ENCODE measurements around the gene GAS2L2. TPM values are rescaled to one million over a fixed set of nuclear protein-coding genes. Genes with fewer than 3 reads are reported as not detected.

GAS2L2 gene
- total RNA-seq, 2 experiments from 2014 or later = not detected

GRCh38 chr17:35750526-35751395 lies 2.3 kb downstream of the GAS2L2 start:
- DNase-seq = no peak
- Mint-ChIP-seq H3K9me3 (ENCODE audit: low read depth) (no peaks in the 10 kb centered on the region), H3K4me1 (peaks cover 8% of the 10 kb centered on the region), H3K27ac (no peak overlapping the region), H3K36me3 (no peaks in the 10 kb centered on the region), H3K27me3 (peaks cover 53% of the 10 kb centered on the region), H3K4me3 (no peak overlapping the region)
- ATAC-seq = no peak
- CTCF ChIA-PET = interaction anchor here (7.6 kb wide), 1 partner anchor 14 kb away, joined by 58 read pairs; no protein-coding TSS in a partner anchor

DNA sequence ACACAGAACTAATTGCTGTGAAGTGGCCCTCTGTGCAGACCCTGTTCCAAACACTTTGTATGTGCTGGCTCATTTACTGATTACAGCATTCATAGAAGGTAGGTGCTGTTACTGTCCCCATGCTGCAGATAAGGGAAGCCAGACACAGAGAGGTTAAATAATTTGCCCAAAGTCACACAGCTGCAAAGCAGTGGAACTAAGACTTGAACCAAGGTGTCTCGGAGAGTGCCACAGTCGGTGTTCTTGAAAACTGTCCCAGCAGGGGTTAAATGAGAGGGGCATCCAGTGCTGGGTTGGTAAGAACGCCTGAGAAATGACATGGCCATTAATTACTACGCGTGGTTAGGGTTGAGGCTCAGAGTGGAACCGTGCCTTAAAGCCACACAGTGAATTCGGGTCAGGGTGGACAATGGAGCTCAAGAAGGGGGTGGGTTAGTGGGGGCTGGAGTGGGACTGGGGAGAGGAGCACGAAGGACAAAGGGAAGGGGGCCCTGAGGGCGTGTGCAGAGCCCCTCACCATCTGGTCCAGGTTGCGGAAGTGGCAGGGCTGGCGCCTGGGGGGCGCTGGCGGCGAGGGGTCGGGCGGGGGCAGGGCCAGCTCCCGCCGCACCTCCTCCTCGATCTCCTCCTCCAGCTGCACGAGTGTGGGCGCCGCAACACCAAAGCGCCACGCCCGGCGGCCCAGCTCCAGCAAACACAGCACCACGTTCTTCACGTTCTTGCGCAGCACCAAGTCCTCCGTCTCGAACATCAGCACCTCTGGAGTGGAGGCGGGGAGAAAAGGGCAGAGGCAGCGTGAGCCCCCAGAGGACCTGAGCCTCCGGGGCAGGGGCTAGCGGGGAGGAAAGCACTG lies 3.3 kb downstream of the GAS2L2 start:
- DNase-seq = no peak
- H3K27me3 Mint-ChIP-seq = peaks cover 49% of the 10 kb centered on the region
- no peak for ATAC-seq

GRCh38 chr17:35748979-35749378 lies 4.1 kb downstream of the GAS2L2 start:
- Mint-ChIP-seq H3K9me3 (ENCODE audit: low read depth) (no peaks in the 10 kb centered on the region), H3K36me3 (no peaks in the 10 kb centered on the region), H3K27ac (no peak overlapping the region), H3K27me3 (peaks cover 48% of the 10 kb centered on the region), H3K4me3 (no peak overlapping the region), H3K4me1 (peaks cover 8% of the 10 kb centered on the region)
- ATAC-seq = no peak
- CTCF ChIA-PET = interaction anchor here (1.5 to 7.6 kb wide), 7 partner anchors 9 to 141 kb away, joined by 3 to 58 read pairs (median 7); partner anchors contain the start of gene MMP28
- DNase-seq = no peak

More for the DNA sequence above, 3.3 kb downstream of the GAS2L2 start:
- H3K36me3 Mint-ChIP-seq = no peaks in the 10 kb centered on the region
- no peaks in the 10 kb centered on the region for H3K9me3 Mint-ChIP-seq (ENCODE audit: low read depth)
- H3K4me3 Mint-ChIP-seq = no peak overlapping the region
- no peak overlapping the region for H3K27ac Mint-ChIP-seq
- H3K4me1 Mint-ChIP-seq = peaks cover 8% of the 10 kb centered on the region
- CTCF ChIA-PET = interaction anchor here (0.6 to 7.6 kb wide), 7 partner anchors 10 to 195 kb away, joined by 3 to 58 read pairs (median 4); no protein-coding TSS in a partner anchor

- CTCF ChIA-PET = interaction anchor here (1.1 to 7.6 kb wide), 17 partner anchors 9 to 475 kb away, joined by 3 to 58 read pairs (median 6); partner anchors contain the start of genes C17orf50, MMP28 and TAF15
- DNase-seq = no peak
- ATAC-seq = no peak
- H3K4me1 Mint-ChIP-seq = peaks cover 8% of the 10 kb centered on the region
- H3K9me3 Mint-ChIP-seq (ENCODE audit: low read depth) = no peaks in the 10 kb centered on the region
- H3K36me3 Mint-ChIP-seq = no peaks in the 10 kb centered on the region
- no peak overlapping the region for H3K27ac Mint-ChIP-seq
- H3K27me3 Mint-ChIP-seq = peaks cover 49% of the 10 kb centered on the region
- no peak overlapping the region for H3K4me3 Mint-ChIP-seq
Observed at GRCh38 chr17:35748341-35748841, 4.6 kb downstream of the GAS2L2 start.

GRCh38 chr17:35747540-35748017 lies 5.5 kb downstream of the GAS2L2 start:
- Mint-ChIP-seq H3K36me3 (no peaks in the 10 kb centered on the region), H3K9me3 (ENCODE audit: low read depth) (no peaks in the 10 kb centered on the region), H3K4me1 (peaks cover 8% of the 10 kb centered on the region), H3K27me3 (peaks cover 46% of the 10 kb centered on the region), H3K27ac (no peak overlapping the region), H3K4me3 (no peak overlapping the region)
- DNase-seq (peak; percentile 85), ATAC-seq (peak; percentile 90)
- CTCF ChIA-PET = interaction anchor here (0.6 to 7.6 kb wide), 47 partner anchors 9 to 628 kb away, joined by 3 to 58 read pairs (median 4); partner anchors contain the start of genes C17orf50, MMP28, PEX12 and RAD51D

- DNase-seq = no peak
- no peak for ATAC-seq
- Mint-ChIP-seq H3K9me3 (ENCODE audit: low read depth) (no peaks in the 10 kb centered on the region), H3K36me3 (no peaks in the 10 kb centered on the region), H3K27ac (no peak overlapping the region), H3K27me3 (peaks cover 49% of the 10 kb centered on the region), H3K4me1 (peaks cover 13% of the 10 kb centered on the region), H3K4me3 (no peak overlapping the region)
- CTCF ChIA-PET = interaction anchor here (3.0 to 7.6 kb wide), 3 partner anchors 18 to 133 kb away, joined by 14 to 58 read pairs (median 55); no protein-coding TSS in a partner anchor
Observed at GRCh38 chr17:35745749-35746320, 7.2 kb downstream of the GAS2L2 start.

- Mint-ChIP-seq H3K36me3 (no peaks in the 10 kb centered on the region), H3K4me1 (peaks cover 14% of the 10 kb centered on the region), H3K27me3 (peaks cover 49% of the 10 kb centered on the region), H3K27ac (no peak overlapping the region), H3K4me3 (no peak overlapping the region), H3K9me3 (ENCODE audit: low read depth) (no peaks in the 10 kb centered on the region)
- CTCF ChIA-PET = interaction anchor here (3.0 to 4.0 kb wide), 2 partner anchors 19 to 133 kb away, joined by 14 to 55 read pairs; no protein-coding TSS in a partner anchor
- DNase-seq (no peak), ATAC-seq (no peak)
Observed at GRCh38 chr17:35745246-35745645, 7.8 kb downstream of the GAS2L2 start.

DNA sequence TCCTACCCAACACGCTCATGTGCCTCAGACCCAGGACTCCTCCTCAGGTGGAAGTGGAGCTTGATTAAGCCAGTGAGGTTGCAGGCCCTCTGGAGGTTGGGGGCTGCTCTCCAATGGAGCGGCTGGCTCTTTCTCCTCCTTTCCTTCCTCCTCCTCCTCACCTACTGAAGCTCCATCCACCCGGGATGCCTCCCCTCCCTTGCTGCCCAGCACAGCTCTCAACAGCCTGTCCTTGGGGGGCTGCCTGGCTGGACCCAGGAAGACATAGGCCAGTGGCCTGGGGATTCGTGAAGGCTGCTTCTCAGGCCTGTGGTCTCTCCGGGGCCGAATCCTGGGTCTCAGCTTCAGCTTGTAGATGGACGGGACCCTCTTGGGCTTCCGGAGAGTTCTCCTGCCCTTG lies 8.2 kb downstream of the GAS2L2 start:
- H3K27me3 Mint-ChIP-seq = peaks cover 50% of the 10 kb centered on the region
- no peak for ATAC-seq
- H3K4me3 Mint-ChIP-seq = no peak overlapping the region
- CTCF ChIA-PET = interaction anchor here (3.0 kb wide), 1 partner anchor 19 kb away, joined by 14 read pairs; no protein-coding TSS in a partner anchor
- no peak for DNase-seq
- no peaks in the 10 kb centered on the region for H3K36me3 Mint-ChIP-seq
- no peak overlapping the region for H3K27ac Mint-ChIP-seq
- no peaks in the 10 kb centered on the region for H3K9me3 Mint-ChIP-seq (ENCODE audit: low read depth)
- H3K4me1 Mint-ChIP-seq = peaks cover 12% of the 10 kb centered on the region

GRCh38 chr17:35743626-35744328 lies 9.3 kb downstream of the GAS2L2 start:
- Mint-ChIP-seq H3K4me1 (peaks cover 8% of the 10 kb centered on the region), H3K27ac (no peak overlapping the region), H3K36me3 (no peaks in the 10 kb centered on the region), H3K4me3 (no peak overlapping the region), H3K27me3 (peaks cover 46% of the 10 kb centered on the region), H3K9me3 (ENCODE audit: low read depth) (no peaks in the 10 kb centered on the region)
- CTCF ChIA-PET = interaction anchor here (0.7 to 3.0 kb wide), 2 partner anchors 20 to 130 kb away, joined by 3 to 14 read pairs; no protein-coding TSS in a partner anchor
- ATAC-seq (no peak), DNase-seq (no peak)

DNA sequence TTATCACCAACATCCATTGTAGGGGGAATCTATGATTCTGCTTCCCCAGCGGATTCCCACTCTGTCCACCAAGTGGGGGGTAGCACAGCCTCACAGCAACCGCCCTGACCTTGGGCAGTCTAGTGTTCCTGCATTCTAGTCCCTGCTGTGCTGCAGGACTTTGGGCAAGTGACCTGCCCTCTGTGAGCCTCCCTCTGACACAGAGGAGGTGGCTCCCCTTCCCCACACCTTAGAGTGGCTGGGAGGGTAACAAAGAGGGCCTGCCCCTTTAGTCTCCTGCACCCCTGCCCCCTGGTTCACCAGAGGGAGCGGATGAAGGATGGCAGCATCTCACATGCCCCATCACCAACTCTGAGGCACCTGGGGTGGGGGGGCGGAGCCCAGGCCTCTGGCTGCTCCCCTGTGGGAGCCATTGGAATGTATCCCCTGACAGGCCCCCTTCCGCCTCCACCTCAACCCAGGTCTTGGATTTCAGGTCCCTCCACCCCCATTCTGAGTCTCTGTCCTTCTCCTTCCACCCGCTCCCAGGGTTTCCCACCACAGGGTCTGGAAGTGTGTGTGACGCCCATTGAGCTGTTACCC lies 10.1 kb downstream of the GAS2L2 start:
- Mint-ChIP-seq H3K27ac (no peak overlapping the region), H3K4me3 (no peak overlapping the region), H3K4me1 (peaks cover 8% of the 10 kb centered on the region), H3K9me3 (ENCODE audit: low read depth) (no peaks in the 10 kb centered on the region), H3K27me3 (peaks cover 41% of the 10 kb centered on the region), H3K36me3 (no peaks in the 10 kb centered on the region)
- CTCF ChIA-PET = interaction anchor here (3.0 kb wide), 1 partner anchor 21 kb away, joined by 14 read pairs; no protein-coding TSS in a partner anchor
- ATAC-seq (no peak), DNase-seq (no peak)

- ATAC-seq = no peak
- H3K9me3 Mint-ChIP-seq (ENCODE audit: low read depth) = no peaks in the 10 kb centered on the region
Observed at GRCh38 chr17:35742496-35742895, 10.5 kb downstream of the GAS2L2 start.

More at GRCh38 chr17:35742496-35742895, 10.5 kb downstream of the GAS2L2 start:
- H3K4me3 Mint-ChIP-seq = no peak overlapping the region
- peaks cover 40% of the 10 kb centered on the region for H3K27me3 Mint-ChIP-seq
- CTCF ChIA-PET = no interaction called here
- H3K4me1 Mint-ChIP-seq = peaks cover 8% of the 10 kb centered on the region
- H3K36me3 Mint-ChIP-seq = no peaks in the 10 kb centered on the region
- H3K27ac Mint-ChIP-seq = no peak overlapping the region
- no peak for DNase-seq

Measured in activated CD8-positive, alpha-beta memory T cell treated with anti-CD3 and anti-CD28 coated beads, Interleukin-2, amount 10 ng/mL, durations not matched to agents 7 days and 5 days (primary cell).